Stimulated activated CD4-positive, alpha-beta T cell treated with anti-CD3 and anti-CD28 coated beads, Interleukin-4, amount 100 ng/mL, for 48 hours (primary cell): ENCODE results near the gene MPRIP.
A peak's percentile ranks its signal among the peaks of the same experiment; 100 is the strongest.

Experiments used
- DNase-seq, 2 donors: peaks; one replicate each; pipeline ENCODE4 v3.0.0-alpha.2; 2020; ENCODE audit warnings: low read depth in 2 of 2

Gene MPRIP

DNA sequence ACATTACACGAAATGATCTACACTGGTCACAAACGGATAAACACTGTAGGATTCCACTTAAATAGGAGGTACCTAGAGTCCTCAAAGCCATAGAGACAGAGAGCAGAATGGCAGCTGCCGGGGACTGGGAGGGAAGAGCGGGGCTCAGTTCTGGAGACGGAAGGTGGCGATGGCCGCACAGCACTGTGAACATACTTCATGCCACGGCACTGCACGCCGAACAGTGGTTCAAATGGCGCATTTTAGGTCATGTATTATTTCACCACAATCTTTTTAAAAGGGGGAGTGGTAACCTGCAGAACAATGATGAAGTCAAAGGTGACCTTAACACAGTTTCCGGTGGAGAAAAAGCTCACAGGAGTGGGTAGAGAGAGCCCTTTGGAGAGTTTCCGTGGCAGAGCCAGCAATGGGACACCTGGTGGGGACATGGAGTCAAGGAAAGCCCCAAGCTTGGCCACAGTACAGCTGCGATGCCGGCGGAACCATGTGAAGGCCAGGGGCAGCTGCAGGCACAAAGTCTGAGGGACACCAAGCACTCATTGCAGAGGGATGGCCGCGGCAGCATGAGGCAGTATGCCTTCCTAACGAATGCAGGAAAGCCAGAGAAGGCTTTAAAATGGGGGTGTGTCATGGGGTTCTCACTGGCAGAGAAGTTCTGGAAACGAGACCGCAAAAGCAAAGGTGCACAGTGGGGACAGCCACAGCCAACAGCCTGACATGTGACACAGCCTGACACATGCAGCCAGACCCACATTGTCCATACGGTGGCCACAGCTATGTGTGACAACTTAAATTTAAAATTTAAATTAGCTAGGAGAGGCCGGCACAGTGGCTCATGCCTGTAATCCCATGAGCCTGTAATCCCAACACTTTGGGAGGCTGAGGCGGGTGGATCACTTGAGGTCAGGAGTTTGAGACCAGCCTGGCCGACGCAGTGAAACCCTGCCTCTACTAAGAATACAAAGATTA is 187.4 kb downstream of the MPRIP start:
- no peak for DNase-seq

DNA sequence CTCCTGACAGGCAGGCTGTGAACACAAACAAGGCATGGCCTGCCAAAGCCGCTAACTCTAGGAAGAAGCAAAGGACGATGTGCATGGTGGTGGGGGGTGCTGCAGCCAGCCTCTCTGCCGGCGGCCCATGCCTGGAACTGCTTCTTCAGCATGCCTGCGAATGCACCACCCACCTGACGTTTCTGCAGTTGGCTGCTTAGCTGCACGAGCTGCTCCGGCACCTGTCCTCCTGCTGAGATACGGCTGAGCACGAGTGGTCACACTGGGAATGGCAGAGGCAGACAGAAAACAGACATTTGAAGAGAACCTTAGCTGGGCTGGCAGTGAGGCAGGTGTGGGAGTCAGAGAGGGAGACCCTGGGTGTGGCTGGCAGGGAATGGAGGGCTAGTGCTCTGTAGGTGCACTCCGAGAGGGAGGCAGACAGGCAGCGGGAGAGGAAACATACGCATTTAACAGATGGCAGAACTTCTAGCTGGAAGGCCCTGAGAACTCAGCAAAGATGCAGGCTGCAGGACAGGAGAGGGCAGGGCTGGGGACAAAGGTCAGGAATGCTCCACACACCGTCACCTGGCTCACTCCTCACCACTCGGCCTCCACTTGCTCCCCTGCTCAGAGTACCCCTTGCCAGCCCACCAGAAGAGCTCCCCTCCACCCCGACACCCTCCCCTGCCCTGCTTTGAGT is 189.5 kb downstream of the MPRIP start:
- DNase-seq, result no peak

- DNase-seq, result no peak
Observed at GRCh38 chr17:17232303-17232621, 190.0 kb downstream of the MPRIP start.

DNA sequence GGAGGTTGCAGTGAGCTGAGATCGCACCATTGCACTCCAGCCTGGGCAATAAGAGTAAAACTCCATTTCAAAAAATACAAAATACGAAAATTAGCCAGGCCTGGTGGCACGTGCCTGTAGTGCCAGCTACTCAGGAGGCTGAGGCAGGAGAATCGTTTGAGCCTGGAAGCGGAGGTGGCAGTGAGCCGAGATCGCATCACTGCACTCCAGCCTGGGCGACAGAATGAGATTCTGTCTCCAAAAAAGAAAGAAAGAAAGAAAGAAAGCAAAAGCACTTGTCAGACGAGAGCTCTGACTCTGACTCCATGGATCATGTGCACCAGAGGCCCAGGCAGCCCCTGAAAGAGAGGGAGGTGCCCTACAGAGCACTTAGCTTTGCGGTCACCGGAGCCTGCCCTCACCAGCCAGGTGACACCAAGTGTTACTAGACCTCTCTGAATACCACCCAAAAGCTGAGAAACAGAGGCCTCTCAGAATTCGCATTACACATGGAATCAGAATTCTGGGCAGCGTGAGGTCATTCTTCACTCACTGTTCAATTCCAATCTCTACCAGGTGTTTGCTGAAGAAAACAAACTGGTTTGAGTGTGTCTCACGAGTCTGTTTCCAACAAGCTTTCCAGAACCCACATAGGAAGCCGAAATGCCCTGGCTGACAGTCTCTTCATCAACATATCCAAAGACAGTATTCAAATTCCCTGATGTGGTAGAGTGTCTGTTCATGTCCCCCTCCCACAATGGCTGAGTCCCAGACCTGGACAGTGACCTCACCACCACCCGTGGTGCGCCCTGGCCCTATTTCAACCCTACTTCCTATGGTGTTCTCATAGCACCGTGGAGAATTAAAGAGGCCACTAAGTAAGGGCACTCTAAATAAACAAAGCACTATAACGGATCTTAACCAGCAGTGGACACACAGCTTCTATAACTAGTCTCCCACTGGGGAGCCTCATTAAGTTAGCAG is 193.2 kb downstream of the MPRIP start:
- DNase-seq, result no peak

DNA sequence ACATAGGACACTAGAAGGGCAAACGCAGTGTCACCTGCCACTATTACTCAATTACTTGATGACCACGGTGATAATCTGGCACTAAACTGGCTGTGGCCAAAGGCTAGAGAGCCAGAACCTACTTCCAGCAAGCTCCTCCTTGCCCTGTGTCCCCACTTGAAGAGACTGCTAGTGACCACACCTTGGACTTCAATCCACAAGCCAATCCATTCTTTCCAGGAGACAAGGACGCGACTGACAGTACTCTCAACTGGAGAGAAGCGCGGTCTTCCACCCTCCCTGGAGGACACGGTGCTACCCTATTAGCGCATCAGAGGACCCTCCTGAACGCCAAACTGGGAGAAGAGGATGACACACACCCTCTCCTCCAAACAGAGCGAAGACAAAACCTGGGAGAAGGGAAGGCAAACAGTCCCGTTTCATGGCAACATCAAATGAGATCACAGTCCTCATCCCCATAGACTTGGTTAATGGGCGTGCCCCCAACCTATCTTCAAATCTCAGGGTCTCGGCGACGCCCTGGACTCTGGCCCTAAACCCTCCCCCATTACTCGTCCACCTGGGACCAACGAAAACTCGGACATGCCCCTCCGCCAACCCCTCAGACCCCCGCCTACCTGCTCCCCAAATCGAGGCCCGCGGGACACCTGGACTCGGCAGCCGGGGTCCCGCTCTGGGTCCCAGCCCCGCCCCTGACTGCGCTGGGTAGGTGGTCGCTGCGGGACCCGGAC is 194.2 kb downstream of the MPRIP start:
- no peak for DNase-seq

- peak; percentile 84 to 88 for DNase-seq
Observed at GRCh38 chr17:17237026-17237799, 195.0 kb downstream of the MPRIP start, which contains the start of gene FLCN. Gene FLCN, minus strand, starts transcription at chr17:17237168. Its CDS starts 9,031 bp downstream, at chr17:17228137.

DNA sequence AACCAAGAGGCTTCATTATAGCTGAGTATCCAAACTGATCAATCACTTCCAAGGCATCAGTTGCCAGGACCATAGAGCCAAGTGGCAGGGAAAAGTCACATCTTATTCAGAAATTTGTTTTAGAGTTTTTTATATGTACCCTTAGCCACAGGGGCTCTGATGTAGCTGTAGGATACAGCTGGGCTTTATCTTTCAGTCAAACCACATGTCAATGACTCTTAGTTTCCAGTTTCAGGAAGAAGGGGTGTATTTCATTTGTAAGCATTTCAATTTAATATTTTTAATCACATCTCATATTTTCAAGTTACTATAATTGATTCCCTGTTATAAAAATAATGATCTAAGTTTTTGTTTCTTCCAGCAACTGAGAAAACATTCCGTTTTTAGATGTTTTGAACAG is 197.6 kb downstream of the MPRIP start:
- DNase-seq, result no peak

GRCh38 chr17:17241656-17242055 is 199.4 kb downstream of the MPRIP start:
- no peak for DNase-seq

- no peak for DNase-seq
Observed at GRCh38 chr17:17242246-17242645, 200.0 kb downstream of the MPRIP start.
